Neural progenitor cell (in vitro differentiated cells): ENCODE data around the gene LSM14A. TPM values are rescaled to one million over a fixed set of nuclear protein-coding genes. Genes with fewer than 3 reads are reported as not detected.

Experiments used
- DNase-seq: peaks from one replicate; pipeline ENCODE4 v3.0.0-alpha.2; 2016; ENCODE audit warnings: low spot score
- H2AFZ ChIP-seq: fragments of 200-600 bp; sonication (generic); replicated peaks from 2 replicates; pipeline ENCODE4 v1.6.1; 2016; ENCODE audit warnings: antibody characterized with exemption
- H3F3A ChIP-seq: fragments of 200-600 bp; sonication (generic); 2 replicates; pipeline ENCODE4 v1.6.1; 2016; ENCODE audit warnings: antibody characterized with exemption, low read depth
- H3K27ac ChIP-seq: fragments of 200-600 bp; sonication (generic); 2 replicates; pipeline ENCODE4 v1.5.1; 2016; ENCODE audit warnings: mild to moderate bottlenecking
- H3K27me3 ChIP-seq: fragments of 200-600 bp; sonication (generic); 2 replicates; pipeline ENCODE4 v1.6.1; 2016; ENCODE audit warnings: mild to moderate bottlenecking, moderate library complexity
- H3K36me3 ChIP-seq: fragments of 200-600 bp; sonication (generic); 2 replicates; pipeline ENCODE4 v1.5.1; 2016
- H3K4me1 ChIP-seq: fragments of 200-600 bp; sonication (generic); 2 replicates; pipeline ENCODE4 v1.6.1; 2016; ENCODE audit warnings: mixed run types
- H3K4me2 ChIP-seq: fragments of 200-600 bp; sonication (generic); 2 replicates; pipeline ENCODE4 v1.6.1; 2016
- H3K4me3 ChIP-seq: fragments of 200-600 bp; sonication (generic); 2 replicates; pipeline ENCODE4 v1.5.1; 2016
- H3K79me2 ChIP-seq: fragments of 200-600 bp; sonication (generic); 2 replicates; pipeline ENCODE4 v1.6.1; 2016; ENCODE audit warnings: low read depth
- H3K9ac ChIP-seq: fragments of 200-600 bp; sonication (generic); 2 replicates; pipeline ENCODE4 v1.6.1; 2016
- H3K9me3 ChIP-seq: fragments of 200-600 bp; sonication (generic); 2 replicates; pipeline ENCODE4 v1.5.1; 2016; ENCODE audit warnings: low read depth
- H4K20me1 ChIP-seq: fragments of 200-600 bp; sonication (generic); 2 replicates; pipeline ENCODE4 v1.6.1; 2016; ENCODE audit warnings: low read depth
- H3K27ac Mint-ChIP-seq: 3 replicates; pipeline ENCODE4 v1.8.0; 2021; ENCODE audit warnings: mixed read lengths
- H3K27me3 Mint-ChIP-seq: 2 replicates; pipeline ENCODE4 v1.8.0; 2022; ENCODE audit warnings: low read depth, mild to moderate bottlenecking, inconsistent platforms, moderate library complexity, mixed read lengths; ENCODE audit not compliant: insufficient read depth
- H3K36me3 Mint-ChIP-seq: 3 replicates; pipeline ENCODE4 v1.8.0; 2021; ENCODE audit warnings: mixed read lengths
- H3K4me1 Mint-ChIP-seq: 3 replicates; pipeline ENCODE4 v1.8.0; 2021; ENCODE audit warnings: mixed read lengths
- H3K4me3 Mint-ChIP-seq: 3 replicates; pipeline ENCODE4 v1.8.0; 2021; ENCODE audit warnings: mild to moderate bottlenecking, moderate library complexity, mixed read lengths
- H3K9me3 Mint-ChIP-seq: 3 replicates; pipeline ENCODE4 v1.8.0; 2020; ENCODE audit warnings: mixed read lengths
- EZH2 ChIP-seq: fragments of 200-600 bp; sonication (generic); IDR thresholded peaks from 2 replicates; pipeline ENCODE4 v1.6.1; 2017; ENCODE audit warnings: antibody characterized with exemption, mild to moderate bottlenecking, moderate library complexity
- EZH2phosphoT487 ChIP-seq: fragments of 200-600 bp; sonication (generic); IDR thresholded peaks from 2 replicates; pipeline ENCODE4 v1.6.1; 2017; ENCODE audit warnings: antibody characterized with exemption
- total RNA-seq: library from RNA; depleted of rRNA; stranded (reverse); fragments of >200 nt; gene quantifications from 2 replicates; pipeline ENCODE4 v1.2.3, GENCODE V29; 2015; ENCODE audit warnings: low replicate concordance
- TF ChIP-seq, protein P1 (sequence below): fragments of 200-600 bp; sonication (generic); IDR thresholded peaks from 2 replicates; pipeline ENCODE4 v1.5.1; 2017; ENCODE audit warnings: antibody characterized with exemption, mild to moderate bottlenecking

Gene LSM14A
- total RNA-seq, 1 donor from 2014 or later: 152 TPM

- Mint-ChIP-seq H3K27ac (peak overlapping the region; percentile 33), H3K4me1 (peaks cover 21% of the 10 kb centered on the region), H3K27me3 (peaks cover 4% of the 10 kb centered on the region), H3K9me3 (no peaks in the 10 kb centered on the region), H3K36me3 (peaks cover 3% of the 10 kb centered on the region), H3K4me3 (peak overlapping the region; percentile 90)
- TF ChIP-seq EZH2 (no peak), EZH2phosphoT487 (no peak)
- TF ChIP-seq, protein P1, sequence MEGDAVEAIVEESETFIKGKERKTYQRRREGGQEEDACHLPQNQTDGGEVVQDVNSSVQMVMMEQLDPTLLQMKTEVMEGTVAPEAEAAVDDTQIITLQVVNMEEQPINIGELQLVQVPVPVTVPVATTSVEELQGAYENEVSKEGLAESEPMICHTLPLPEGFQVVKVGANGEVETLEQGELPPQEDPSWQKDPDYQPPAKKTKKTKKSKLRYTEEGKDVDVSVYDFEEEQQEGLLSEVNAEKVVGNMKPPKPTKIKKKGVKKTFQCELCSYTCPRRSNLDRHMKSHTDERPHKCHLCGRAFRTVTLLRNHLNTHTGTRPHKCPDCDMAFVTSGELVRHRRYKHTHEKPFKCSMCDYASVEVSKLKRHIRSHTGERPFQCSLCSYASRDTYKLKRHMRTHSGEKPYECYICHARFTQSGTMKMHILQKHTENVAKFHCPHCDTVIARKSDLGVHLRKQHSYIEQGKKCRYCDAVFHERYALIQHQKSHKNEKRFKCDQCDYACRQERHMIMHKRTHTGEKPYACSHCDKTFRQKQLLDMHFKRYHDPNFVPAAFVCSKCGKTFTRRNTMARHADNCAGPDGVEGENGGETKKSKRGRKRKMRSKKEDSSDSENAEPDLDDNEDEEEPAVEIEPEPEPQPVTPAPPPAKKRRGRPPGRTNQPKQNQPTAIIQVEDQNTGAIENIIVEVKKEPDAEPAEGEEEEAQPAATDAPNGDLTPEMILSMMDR: no peak
- peak overlapping the region; percentile 81 for H3K27ac ChIP-seq
- peak overlapping the region; percentile 99 for H3K4me3 ChIP-seq
- H3K9me3 ChIP-seq: no peaks in the 10 kb centered on the region
- peak; percentile 71 for DNase-seq
- H3K79me2 ChIP-seq: peaks cover 50% of the 10 kb centered on the region
- H3K36me3 ChIP-seq: no peaks in the 10 kb centered on the region
- H3F3A ChIP-seq: peaks cover 19% of the 10 kb centered on the region
- peak overlapping the region; percentile 39 for H2AFZ ChIP-seq
- H3K27me3 ChIP-seq: no peaks in the 10 kb centered on the region
- peak overlapping the region; percentile 91 for H3K4me2 ChIP-seq
- H3K4me1 ChIP-seq: peaks cover 5% of the 10 kb centered on the region
- peaks cover 34% of the 10 kb centered on the region for H4K20me1 ChIP-seq
- H3K9ac ChIP-seq: peak overlapping the region; percentile 79
Observed at GRCh38 chr19:34254698-34255432, 82.6 kb downstream of the LSM14A start.

DNA sequence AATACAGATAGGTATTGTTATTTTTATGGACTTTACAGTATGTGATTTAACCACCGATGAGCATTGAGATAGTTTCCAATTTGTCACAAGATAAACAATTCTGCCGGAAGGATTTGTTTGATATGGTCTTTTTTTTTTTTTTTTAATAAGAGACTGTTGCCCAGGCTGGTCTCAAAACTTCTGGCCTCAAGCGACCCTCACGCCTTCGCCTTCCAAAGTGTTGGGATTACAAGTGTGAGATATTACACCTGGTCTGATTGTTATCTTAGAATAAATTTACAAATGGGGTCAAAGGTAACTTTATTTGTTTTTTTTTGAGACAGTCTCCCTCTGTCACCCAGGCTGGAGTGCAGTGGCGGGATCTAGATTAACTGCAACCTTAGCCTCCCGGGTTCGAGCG lies 83.2 kb downstream of the LSM14A start:
- Histone ChIP-seq H3K27ac (no peak overlapping the region), H3K79me2 (peaks cover 57% of the 10 kb centered on the region), H3K27me3 (no peaks in the 10 kb centered on the region), H3K4me3 (peak overlapping the region; percentile 99), H3K9ac (peak overlapping the region; percentile 79), H3K36me3 (no peaks in the 10 kb centered on the region), H4K20me1 (peaks cover 36% of the 10 kb centered on the region), H2AFZ (no peak overlapping the region), H3K9me3 (no peaks in the 10 kb centered on the region), H3F3A (peaks cover 19% of the 10 kb centered on the region), H3K4me1 (peaks cover 6% of the 10 kb centered on the region), H3K4me2 (peak overlapping the region; percentile 91)
- Mint-ChIP-seq H3K9me3 (no peaks in the 10 kb centered on the region), H3K27me3 (peaks cover 4% of the 10 kb centered on the region), H3K4me3 (peak overlapping the region; percentile 90), H3K36me3 (peaks cover 3% of the 10 kb centered on the region), H3K27ac (peak overlapping the region; percentile 33), H3K4me1 (peaks cover 22% of the 10 kb centered on the region)
- TF ChIP-seq EZH2phosphoT487 (no peak), EZH2 (no peak)
- TF ChIP-seq, protein P1: no peak
- no peak for DNase-seq

DNA sequence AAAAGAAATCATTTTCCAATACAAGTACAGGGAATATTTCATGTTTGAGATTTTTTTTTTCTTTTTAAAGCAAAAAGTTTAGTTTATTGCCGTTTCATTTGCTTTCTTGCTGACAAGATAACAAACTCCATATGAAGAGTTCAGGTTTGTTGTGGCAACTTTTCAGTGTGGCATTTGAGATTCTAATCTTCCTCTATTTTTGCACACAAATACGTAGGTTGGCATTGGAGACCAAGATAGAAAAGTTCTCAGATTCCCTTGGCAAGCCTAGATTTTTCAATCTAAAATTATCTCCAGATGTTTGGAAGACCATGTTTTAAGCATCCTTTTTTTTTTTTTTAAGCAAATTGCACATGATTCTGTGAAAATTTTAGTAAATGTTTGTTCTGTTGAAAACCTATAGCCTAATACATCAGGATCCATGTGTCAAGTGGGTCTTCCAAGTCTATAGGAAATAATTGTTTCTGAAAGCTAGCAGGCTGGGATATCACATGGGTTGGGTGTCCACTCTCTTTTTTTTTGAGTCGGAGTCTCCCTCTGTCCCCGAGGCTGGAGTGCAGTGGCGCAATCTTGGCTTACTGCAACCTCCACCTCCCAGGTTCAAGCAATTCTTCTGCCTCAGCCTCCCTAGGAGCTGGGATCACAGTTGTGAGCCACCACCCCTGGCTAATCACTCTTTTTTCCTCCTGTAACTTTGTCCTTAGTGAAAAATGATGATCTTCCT lies 84.7 kb downstream of the LSM14A start:
- Histone ChIP-seq H3K4me1 (peaks cover 11% of the 10 kb centered on the region), H2AFZ (no peak overlapping the region), H3K79me2 (peaks cover 62% of the 10 kb centered on the region), H3K9ac (no peak overlapping the region), H3K9me3 (no peaks in the 10 kb centered on the region), H3K4me2 (no peak overlapping the region), H3K36me3 (no peaks in the 10 kb centered on the region), H3K4me3 (no peak overlapping the region), H3F3A (peaks cover 19% of the 10 kb centered on the region), H4K20me1 (peaks cover 50% of the 10 kb centered on the region), H3K27me3 (no peaks in the 10 kb centered on the region), H3K27ac (no peak overlapping the region)
- DNase-seq: no peak
- Mint-ChIP-seq H3K4me3 (no peak overlapping the region), H3K9me3 (no peaks in the 10 kb centered on the region), H3K27ac (no peak overlapping the region), H3K36me3 (peaks cover 5% of the 10 kb centered on the region), H3K4me1 (peaks cover 31% of the 10 kb centered on the region), H3K27me3 (peaks cover 4% of the 10 kb centered on the region)
- no peak for TF ChIP-seq EZH2phosphoT487
- no peak for TF ChIP-seq EZH2
- TF ChIP-seq, protein P1: no peak
